ENCODE measurements around the gene CACNA1D. TPM values are rescaled to one million over a fixed set of nuclear protein-coding genes. Genes with fewer than 3 reads are reported as not detected.

Gene CACNA1D
- total and polyA plus RNA-seq, 2 donors (not counting 3 experiments of a cell fraction or from before 2014, with no cell fraction given) = 0.06 TPM; not detected in 1

- H4K20me1 ChIP-seq (replicated peaks; ENCODE audit: control insufficient read depth, extremely low read depth, insufficient read depth, low read length) = no peaks in the 10 kb centered on the region
- H3K9me3 ChIP-seq (replicated peaks; ENCODE audit: control insufficient read depth, insufficient read depth, low read length) = no peaks in the 10 kb centered on the region
- no peak for FAIRE-seq
- no peak overlapping the region for H3K9ac ChIP-seq (replicated peaks; ENCODE audit: extremely low read depth, insufficient read depth, low read length)
- no peaks in the 10 kb centered on the region for H3K9me1 ChIP-seq (replicated peaks; ENCODE audit: control insufficient read depth, extremely low read depth, insufficient read depth, low read length)
- no peak overlapping the region for H2AFZ ChIP-seq (ENCODE audit: low read depth, low read length)
- dilution Hi-C loops (cut with MboI; ENCODE audit: extremely low pct_ligation_motif_present, low sequenced_read_pairs) (no loop called here), intact Hi-C loops (cut with micrococcal nuclease) (no loop called here)
- H3K36me3 ChIP-seq (ENCODE audit: control insufficient read depth in 2 of 2, extremely low read depth in 1 of 2, insufficient read depth in 2 of 2, low read length in 2 of 2) = no peaks in the 10 kb centered on the region
- no peak for TF ChIP-seq EZH2 (IDR thresholded peaks at IDR 0.05; ENCODE audit: borderline replicate concordance, low read depth, low read length, severe bottlenecking)
- no peak for TF ChIP-seq JUN (IDR thresholded peaks at IDR 0.05; ENCODE audit: borderline replicate concordance, insufficient read depth, insufficient read length, low read depth)
- no peak for TF ChIP-seq POLR2AphosphoS5 (IDR thresholded peaks at IDR 0.05; ENCODE audit: insufficient read depth, low read depth, low read length)
- no peak for TF ChIP-seq GATA2 (IDR thresholded peaks at IDR 0.05; ENCODE audit: insufficient read depth, insufficient read length, low read depth, low read length)
- TF ChIP-seq FOS (IDR thresholded peaks at IDR 0.05; ENCODE audit: borderline replicate concordance, insufficient read depth, low read length) = no peak
- no peak for TF ChIP-seq MYC (IDR thresholded peaks at IDR 0.05; ENCODE audit: low read depth, low read length)
- TF ChIP-seq, protein P1, sequence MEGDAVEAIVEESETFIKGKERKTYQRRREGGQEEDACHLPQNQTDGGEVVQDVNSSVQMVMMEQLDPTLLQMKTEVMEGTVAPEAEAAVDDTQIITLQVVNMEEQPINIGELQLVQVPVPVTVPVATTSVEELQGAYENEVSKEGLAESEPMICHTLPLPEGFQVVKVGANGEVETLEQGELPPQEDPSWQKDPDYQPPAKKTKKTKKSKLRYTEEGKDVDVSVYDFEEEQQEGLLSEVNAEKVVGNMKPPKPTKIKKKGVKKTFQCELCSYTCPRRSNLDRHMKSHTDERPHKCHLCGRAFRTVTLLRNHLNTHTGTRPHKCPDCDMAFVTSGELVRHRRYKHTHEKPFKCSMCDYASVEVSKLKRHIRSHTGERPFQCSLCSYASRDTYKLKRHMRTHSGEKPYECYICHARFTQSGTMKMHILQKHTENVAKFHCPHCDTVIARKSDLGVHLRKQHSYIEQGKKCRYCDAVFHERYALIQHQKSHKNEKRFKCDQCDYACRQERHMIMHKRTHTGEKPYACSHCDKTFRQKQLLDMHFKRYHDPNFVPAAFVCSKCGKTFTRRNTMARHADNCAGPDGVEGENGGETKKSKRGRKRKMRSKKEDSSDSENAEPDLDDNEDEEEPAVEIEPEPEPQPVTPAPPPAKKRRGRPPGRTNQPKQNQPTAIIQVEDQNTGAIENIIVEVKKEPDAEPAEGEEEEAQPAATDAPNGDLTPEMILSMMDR (IDR thresholded peaks at IDR 0.05; ENCODE audit: extremely low read depth in 1 of 2, insufficient read depth in 1 of 2, low read depth in 1 of 2, low read length in 2 of 2) = no peak
- no peak for TF ChIP-seq MAX (IDR thresholded peaks at IDR 0.05; ENCODE audit: insufficient read depth, insufficient read length)
- TF ChIP-seq POLR2A (IDR thresholded peaks at IDR 0.05; ENCODE audit: low read depth, low read length) = no peak
- peaks cover under 1 to 2% of the 10 kb centered on the region in 2 experiments for H3K27me3 ChIP-seq (ENCODE audit: control insufficient read depth in 2 of 2, insufficient read depth in 2 of 2, low read length in 2 of 2)
- no peak overlapping the region for H3K4me2 ChIP-seq (ENCODE audit: insufficient read depth, low read length)
- no peaks in the 10 kb centered on the region for H3K79me2 ChIP-seq (ENCODE audit: control insufficient read depth, insufficient read depth, low read length)
- no peak for DNase-seq (ENCODE audit: low read depth, low spot score)
- H3K4me1 ChIP-seq (ENCODE audit: control insufficient read depth, extremely low read depth, insufficient read depth, low read length) = no peaks in the 10 kb centered on the region
- no TSS peak for BruUV-seq (replicated peaks)
- ChIA-PET POLR2A (no interaction called here), CTCF (no interaction called here)
- no peak overlapping the region for H3K27ac ChIP-seq (ENCODE audit: insufficient read depth, low read depth, low read length)
- H3K4me3 ChIP-seq (replicated peaks in 1 of 3; ENCODE audit: insufficient read depth in 1 of 3, low read depth in 1 of 3, low read length in 3 of 3) = no peak overlapping the region
Observed at GRCh38 chr3:53704363-53704725, 209.9 kb downstream of the CACNA1D start.
